ENCODE data around the gene SAP30L.

GRCh38 chr5:154503698-154504039, 57.9 kb downstream of the SAP30L start:
- no peak for TF ChIP-seq POLR2A (IDR thresholded peaks at IDR 0.05)
- no peak for TF ChIP-seq CTCF (IDR thresholded peaks at IDR 0.05)
